HEK293 (cell line): ENCODE data around the gene PTPDC1.

Experiments
- CTCF ChIA-PET: fragments of 350-600 bp; formaldehyde crosslinking; extraction: SDS; loops from one replicate; lab custom pipeline; 2021; ENCODE audit warnings: antibody characterized with exemption; lab: Yijun Ruan, JAX
- POLR2A ChIA-PET: fragments of 300-600 bp; formaldehyde crosslinking; extraction: SDS; loops from one replicate; lab custom pipeline; 2020; ENCODE audit warnings: antibody characterized with exemption, inconsistent platforms; lab: Yijun Ruan, JAX
- H3K27ac ChIP-seq: fragments of 200-500 bp; sonication (Bioruptor generic); 2 replicates; pipeline ENCODE4 v1.5.1; 2014; ENCODE audit warnings: low read depth, low read length, control low read depth, inconsistent platforms; ENCODE audit errors: extremely low read depth
- H3K36me3 ChIP-seq, 2 experiments: fragments of 200-500 bp in 1 of 2; sonication (Bioruptor generic) in 1 of 2; 1 replicate in 1 of 2; 2 replicates in 1 of 2; pipeline ENCODE4 v1.5.1; 2014 to 2017; ENCODE audit warnings: inconsistent platforms in 2 of 2, low read length in 2 of 2; ENCODE audit not compliant: control insufficient read depth in 2 of 2, insufficient read depth in 1 of 2
- H3K4me1 ChIP-seq: fragments of 200-500 bp; sonication (Bioruptor generic); 2 replicates; pipeline ENCODE4 v1.5.1; 2014; ENCODE audit warnings: mild to moderate bottlenecking, low read length, inconsistent platforms; ENCODE audit not compliant: control insufficient read depth, insufficient read depth
- H3K4me3 ChIP-seq: 2 replicates; pipeline ENCODE4 v1.5.1; 2011; ENCODE audit warnings: low read depth, mild to moderate bottlenecking, control low read depth, low read length, moderate library complexity
- H3K9me3 ChIP-seq: fragments of 200-500 bp; sonication (Bioruptor generic); 2 replicates; pipeline ENCODE4 v1.5.1; 2014; ENCODE audit warnings: low read depth, low read length, inconsistent platforms; ENCODE audit not compliant: control insufficient read depth, insufficient read depth
- GLIS1 ChIP-seq: fragments of 450-650 bp; formaldehyde crosslinking; IDR thresholded peaks from 2 replicates; pipeline ENCODE4 v1.5.1; 2016; ENCODE audit warnings: missing biosample characterization, missing genetic modification characterization
- HOXD13 ChIP-seq: sonication (generic); formaldehyde crosslinking; IDR thresholded peaks from 2 replicates; pipeline ENCODE4 v1.8.0; 2022; ENCODE audit warnings: missing genetic modification reagents, borderline replicate concordance
- SCRT2 ChIP-seq: fragments of 450-650 bp; formaldehyde crosslinking; IDR thresholded peaks from 2 replicates; pipeline ENCODE4 v1.5.1; 2016; ENCODE audit warnings: missing biosample characterization, missing genetic modification characterization
- WT1 ChIP-seq: fragments of 450-650 bp; formaldehyde crosslinking; IDR thresholded peaks from 2 replicates; pipeline ENCODE4 v1.5.1; 2016; ENCODE audit warnings: missing biosample characterization, missing genetic modification characterization
- ZNF121 ChIP-seq: fragments of 450-650 bp; formaldehyde crosslinking; IDR thresholded peaks from 2 replicates; pipeline ENCODE4 v1.5.1; 2016; ENCODE audit warnings: missing biosample characterization, missing genetic modification characterization
- ZNF335 ChIP-seq: fragments of 450-650 bp; formaldehyde crosslinking; conservative IDR thresholded peaks from 2 replicates; pipeline ENCODE4 v1.5.1; 2016; ENCODE audit warnings: missing biosample characterization, missing genetic modification characterization
- ZNF510 ChIP-seq: fragments of 450-650 bp; formaldehyde crosslinking; IDR thresholded peaks from 2 replicates; pipeline ENCODE4 v1.5.1; 2018; ENCODE audit warnings: mild to moderate bottlenecking, missing genetic modification characterization, missing biosample characterization; ENCODE audit not compliant: insufficient replicate concordance
- ZXDB ChIP-seq: fragments of 450-650 bp; formaldehyde crosslinking; IDR thresholded peaks from 2 replicates; pipeline ENCODE4 v1.5.1; 2016; ENCODE audit warnings: missing biosample characterization, missing genetic modification characterization
- TF ChIP-seq, protein P1 (sequence below): fragments of 450-650 bp; formaldehyde crosslinking; IDR thresholded peaks from 2 replicates; pipeline ENCODE4 v1.5.1; 2017; ENCODE audit warnings: missing biosample characterization, missing genetic modification characterization
- TF ChIP-seq, protein P2 (sequence below): fragments of 450-650 bp; formaldehyde crosslinking; IDR thresholded peaks from 2 replicates; pipeline ENCODE4 v1.5.1; 2016; ENCODE audit warnings: missing biosample characterization, missing genetic modification characterization
- TF ChIP-seq, protein P3 (sequence below): fragments of 450-650 bp; formaldehyde crosslinking; IDR thresholded peaks from 2 replicates; pipeline ENCODE4 v1.5.1; 2016; ENCODE audit warnings: missing biosample characterization, missing genetic modification characterization, low read depth

PTPDC1 gene

DNA sequence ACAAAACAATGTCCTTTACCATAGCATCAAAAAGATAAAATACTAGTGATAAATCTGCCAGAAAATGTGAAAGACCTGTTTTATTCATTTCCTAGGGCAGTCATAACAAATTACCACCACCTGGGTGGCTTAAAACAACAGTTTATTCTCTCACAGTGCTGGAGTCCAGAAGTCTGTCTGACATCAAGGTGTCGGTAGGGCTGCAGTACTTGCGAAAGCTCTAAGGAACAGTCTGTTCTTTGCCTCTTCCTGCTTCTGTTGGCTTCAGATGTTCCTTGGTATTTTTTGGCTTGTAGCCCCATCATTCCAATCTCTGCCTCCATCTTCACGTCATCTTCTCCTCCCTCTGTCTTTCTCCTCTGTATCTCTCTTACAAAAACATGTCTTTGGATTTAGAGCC is 51.0 kb downstream of the PTPDC1 start:
- no peak overlapping the region for H3K4me3 ChIP-seq
- TF ChIP-seq SCRT2 (tag by site-specific recombination) (no peak), ZNF335 (tag by site-specific recombination) (no peak), ZXDB (tag by site-specific recombination) (no peak), HOXD13 (CRISPR knock-in tag) (no peak), WT1 (tag by site-specific recombination) (no peak), ZNF121 (tag by site-specific recombination) (no peak), ZNF510 (tag by site-specific recombination) (no peak)
- TF ChIP-seq, protein P1, sequence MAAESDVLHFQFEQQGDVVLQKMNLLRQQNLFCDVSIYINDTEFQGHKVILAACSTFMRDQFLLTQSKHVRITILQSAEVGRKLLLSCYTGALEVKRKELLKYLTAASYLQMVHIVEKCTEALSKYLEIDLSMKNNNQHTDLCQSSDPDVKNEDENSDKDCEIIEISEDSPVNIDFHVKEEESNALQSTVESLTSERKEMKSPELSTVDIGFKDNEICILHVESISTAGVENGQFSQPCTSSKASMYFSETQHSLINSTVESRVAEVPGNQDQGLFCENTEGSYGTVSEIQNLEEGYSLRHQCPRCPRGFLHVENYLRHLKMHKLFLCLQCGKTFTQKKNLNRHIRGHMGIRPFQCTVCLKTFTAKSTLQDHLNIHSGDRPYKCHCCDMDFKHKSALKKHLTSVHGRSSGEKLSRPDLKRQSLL (tag by site-specific recombination): no peak
- TF ChIP-seq, protein P2, sequence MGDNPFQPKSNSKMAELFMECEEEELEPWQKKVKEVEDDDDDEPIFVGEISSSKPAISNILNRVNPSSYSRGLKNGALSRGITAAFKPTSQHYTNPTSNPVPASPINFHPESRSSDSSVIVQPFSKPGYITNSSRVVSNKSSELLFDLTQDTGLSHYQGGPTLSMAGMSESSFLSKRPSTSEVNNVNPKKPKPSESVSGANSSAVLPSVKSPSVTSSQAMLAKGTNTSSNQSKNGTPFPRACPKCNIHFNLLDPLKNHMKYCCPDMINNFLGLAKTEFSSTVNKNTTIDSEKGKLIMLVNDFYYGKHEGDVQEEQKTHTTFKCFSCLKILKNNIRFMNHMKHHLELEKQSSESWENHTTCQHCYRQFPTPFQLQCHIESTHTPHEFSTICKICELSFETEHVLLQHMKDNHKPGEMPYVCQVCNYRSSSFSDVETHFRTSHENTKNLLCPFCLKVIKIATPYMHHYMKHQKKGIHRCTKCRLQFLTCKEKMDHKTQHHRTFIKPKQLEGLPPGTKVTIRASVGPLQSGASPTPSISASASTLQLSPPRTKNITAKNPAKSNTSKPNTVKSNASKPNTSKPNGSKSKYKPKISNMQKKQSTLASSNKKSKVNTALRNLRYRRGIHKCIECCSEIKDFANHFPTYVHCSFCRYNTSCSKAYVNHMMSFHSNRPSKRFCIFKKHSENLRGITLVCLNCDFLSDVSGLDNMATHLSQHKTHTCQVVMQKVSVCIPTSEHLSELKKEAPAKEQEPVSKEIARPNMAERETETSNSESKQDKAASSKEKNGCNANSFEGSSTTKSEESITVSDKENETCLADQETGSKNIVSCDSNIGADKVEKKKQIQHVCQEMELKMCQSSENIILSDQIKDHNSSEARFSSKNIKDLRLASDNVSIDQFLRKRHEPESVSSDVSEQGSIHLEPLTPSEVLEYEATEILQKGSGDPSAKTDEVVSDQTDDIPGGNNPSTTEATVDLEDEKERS (tag by site-specific recombination): no peak
- TF ChIP-seq, protein P3, sequence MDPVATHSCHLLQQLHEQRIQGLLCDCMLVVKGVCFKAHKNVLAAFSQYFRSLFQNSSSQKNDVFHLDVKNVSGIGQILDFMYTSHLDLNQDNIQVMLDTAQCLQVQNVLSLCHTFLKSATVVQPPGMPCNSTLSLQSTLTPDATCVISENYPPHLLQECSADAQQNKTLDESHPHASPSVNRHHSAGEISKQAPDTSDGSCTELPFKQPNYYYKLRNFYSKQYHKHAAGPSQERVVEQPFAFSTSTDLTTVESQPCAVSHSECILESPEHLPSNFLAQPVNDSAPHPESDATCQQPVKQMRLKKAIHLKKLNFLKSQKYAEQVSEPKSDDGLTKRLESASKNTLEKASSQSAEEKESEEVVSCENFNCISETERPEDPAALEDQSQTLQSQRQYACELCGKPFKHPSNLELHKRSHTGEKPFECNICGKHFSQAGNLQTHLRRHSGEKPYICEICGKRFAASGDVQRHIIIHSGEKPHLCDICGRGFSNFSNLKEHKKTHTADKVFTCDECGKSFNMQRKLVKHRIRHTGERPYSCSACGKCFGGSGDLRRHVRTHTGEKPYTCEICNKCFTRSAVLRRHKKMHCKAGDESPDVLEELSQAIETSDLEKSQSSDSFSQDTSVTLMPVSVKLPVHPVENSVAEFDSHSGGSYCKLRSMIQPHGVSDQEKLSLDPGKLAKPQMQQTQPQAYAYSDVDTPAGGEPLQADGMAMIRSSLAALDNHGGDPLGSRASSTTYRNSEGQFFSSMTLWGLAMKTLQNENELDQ (tag by site-specific recombination): no peak
- ChIA-PET CTCF (interaction anchor here (1.1 kb wide), 1 partner anchor 68 kb away, joined by 4 read pairs; no protein-coding TSS in a partner anchor), POLR2A (interaction anchor here (1.0 kb wide), 1 partner anchor 31 kb away, joined by 3 read pairs; no protein-coding TSS in a partner anchor)
- H3K4me1 ChIP-seq: no peaks in the 10 kb centered on the region; the same call in 1 of the 2 replicates
- no peaks in the 10 kb centered on the region for H3K36me3 ChIP-seq
- H3K9me3 ChIP-seq: no peaks in the 10 kb centered on the region
- no peak overlapping the region for H3K27ac ChIP-seq

DNA sequence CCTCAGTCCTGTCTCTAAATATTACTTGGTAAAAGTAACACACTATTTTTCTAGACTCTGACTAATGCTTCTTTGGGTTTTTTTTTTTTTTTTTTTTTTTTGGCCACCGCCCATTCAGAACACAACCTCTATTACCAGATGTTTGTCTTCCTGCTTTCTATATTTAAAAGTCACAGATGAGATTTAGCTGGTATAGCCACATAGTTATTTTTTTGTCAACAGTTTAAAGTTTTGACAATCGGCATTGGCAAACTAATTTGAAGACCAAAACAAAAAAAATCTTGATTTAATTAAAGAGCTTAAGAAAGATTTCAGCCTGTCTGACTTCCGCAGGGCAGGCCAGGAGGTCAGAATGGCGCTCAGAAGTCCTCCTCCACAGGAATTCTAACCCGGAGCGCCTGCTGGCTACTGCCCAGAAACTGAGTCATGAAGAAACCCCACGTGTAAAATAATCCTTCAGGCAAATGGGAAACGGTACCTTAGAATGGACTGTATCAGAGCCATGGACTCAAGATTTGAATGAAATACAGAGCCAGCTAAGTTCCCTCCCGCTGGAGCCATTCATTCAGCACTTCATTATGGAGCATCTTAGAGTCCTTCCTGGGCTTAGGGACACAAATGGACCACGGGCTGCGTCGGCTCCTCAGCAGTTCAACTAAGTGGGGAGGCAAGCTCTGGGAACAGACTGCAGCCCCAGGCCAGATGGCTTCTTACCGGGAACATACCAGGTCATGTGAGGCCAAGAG is 55.6 kb downstream of the PTPDC1 start:
- Histone ChIP-seq H3K4me3 (no peak overlapping the region), H3K27ac (no peak overlapping the region), H3K36me3 (no peaks in the 10 kb centered on the region), H3K9me3 (no peaks in the 10 kb centered on the region), H3K4me1 (no peaks in the 10 kb centered on the region; the same call in 1 of the 2 replicates)
- POLR2A ChIA-PET: interaction anchor here (0.6 to 1.0 kb wide), 7 partner anchors 14 to 879 kb away, joined by 3 to 10 read pairs (median 4); no protein-coding TSS in a partner anchor
- TF ChIP-seq, protein P1 (tag by site-specific recombination): no peak
- 0 out of 2 replicates have a peak, but pooled peaks have one; percentile 19 for TF ChIP-seq GLIS1 (tag by site-specific recombination)
- TF ChIP-seq, all 188 proteins: peak for 1
- CTCF ChIA-PET: interaction anchor here (0.5 to 1.1 kb wide), 3 partner anchors 33 to 75 kb away, joined by 3 to 5 read pairs (median 4); partner anchors contain the start of gene PTPDC1
